HepG2 (cell line): ENCODE results near the gene SLIT1.

Source experiments
- EP300 ChIP-seq, 3 experiments: sonication (generic) in 1 of 3; formaldehyde crosslinking in 1 of 3; IDR thresholded peaks; 2 replicates each; pipeline versions ENCODE4 v1.5.1 to v1.6.1; 2011 to 2020; ENCODE audit warnings: low read depth in 2 of 3, low read length in 2 of 3, borderline replicate concordance in 1 of 3, improper control_type of control experiment in 1 of 3, mild to moderate bottlenecking in 1 of 3, missing genetic modification reagents in 1 of 3, moderate library complexity in 1 of 3
- ESRRA ChIP-seq: sonication (generic); formaldehyde crosslinking; IDR thresholded peaks from 2 replicates; pipeline ENCODE4 v1.5.1; 2020; ENCODE audit warnings: mild to moderate bottlenecking, low read depth, missing genetic modification reagents
- EZH2 ChIP-seq: conservative IDR thresholded peaks from 2 replicates; pipeline ENCODE4 v1.6.1; 2012; ENCODE audit warnings: mild to moderate bottlenecking, low read depth, low read length, moderate library complexity
- GABPA ChIP-seq, 2 experiments: IDR thresholded peaks; 2 replicates each; pipeline ENCODE4 v1.6.1; 2011 to 2016; ENCODE audit warnings: low read depth in 2 of 2, low read length in 1 of 2, missing biosample characterization in 1 of 2, missing genetic modification characterization in 1 of 2
- MAZ ChIP-seq, 2 experiments: sonication (generic) in 1 of 2; formaldehyde crosslinking in 1 of 2; IDR thresholded peaks; 2 replicates each; pipeline versions ENCODE4 v1.5.0 to v1.6.1; 2012 to 2020; ENCODE audit warnings: low read depth in 2 of 2, mild to moderate bottlenecking in 2 of 2, borderline replicate concordance in 1 of 2, improper control_type of control experiment in 1 of 2, low read length in 1 of 2, missing genetic modification reagents in 1 of 2, moderate library complexity in 1 of 2
- MYC ChIP-seq: sonication (generic); formaldehyde crosslinking; IDR thresholded peaks from 2 replicates; pipeline ENCODE4 v1.9.0; 2021; ENCODE audit warnings: missing genetic modification reagents, borderline replicate concordance
- NCOR1 ChIP-seq: fragments of 200-600 bp; sonication (generic); IDR thresholded peaks from 2 replicates; pipeline ENCODE4 v1.7.0; 2017; ENCODE audit warnings: antibody characterized with exemption, low read length, borderline replicate concordance
- POLR2AphosphoS5 ChIP-seq: IDR thresholded peaks from 2 replicates; pipeline ENCODE4 v1.6.1; 2012; ENCODE audit warnings: low read depth, low read length
- RAD21 ChIP-seq: fragments of 450-650 bp; formaldehyde crosslinking; IDR thresholded peaks from 2 replicates; pipeline ENCODE4 v1.5.0; 2020; ENCODE audit warnings: mild to moderate bottlenecking
- RXRA ChIP-seq: sonication (generic); formaldehyde crosslinking; IDR thresholded peaks from 2 replicates; pipeline ENCODE4 v1.5.1; 2020; ENCODE audit warnings: missing genetic modification reagents
- ZNF746 ChIP-seq: sonication (generic); formaldehyde crosslinking; IDR thresholded peaks from 2 replicates; pipeline ENCODE4 v1.8.0; 2022; ENCODE audit warnings: mild to moderate bottlenecking, missing genetic modification reagents

- TF ChIP-seq EP300 (IDR thresholded peaks at IDR 0.05; ENCODE audit: low read depth in 2 of 2, low read length in 2 of 2): no peak
- no peak for TF ChIP-seq EP300 (CRISPR knock-in tag; IDR thresholded peaks at IDR 0.05; ENCODE audit: borderline replicate concordance)
- no peak for TF ChIP-seq ESRRA (CRISPR knock-in tag)
- TF ChIP-seq ZNF746 (CRISPR knock-in tag): no peak
- no peak for TF ChIP-seq POLR2AphosphoS5
- no peak for TF ChIP-seq MAZ (IDR thresholded peaks at IDR 0.05; ENCODE audit: borderline replicate concordance, low read depth, low read length)
- no peak for TF ChIP-seq MAZ (CRISPR knock-in tag; IDR thresholded peaks at IDR 0.05; ENCODE audit: low read depth)
- no peak for TF ChIP-seq GABPA (IDR thresholded peaks at IDR 0.05; ENCODE audit: low read depth, low read length)
- no peak for TF ChIP-seq GABPA (CRISPR knock-in tag; IDR thresholded peaks at IDR 0.05; ENCODE audit: low read depth)
- TF ChIP-seq RAD21 (CRISPR knock-in tag): no peak
- no peak for TF ChIP-seq EZH2
- TF ChIP-seq RXRA (CRISPR knock-in tag): no peak
- TF ChIP-seq MYC (CRISPR knock-in tag): no peak
- TF ChIP-seq NCOR1: no peak
Observed at GRCh38 chr10:97178074-97178473, 7.7 kb downstream of the SLIT1 start.
